ENCODE results near the gene RPL3. TPM values are rescaled to one million over a fixed set of nuclear protein-coding genes. Genes with fewer than 3 reads are reported as not detected.

The RPL3 gene
- polyA plus RNA-seq, 1 donor from 2014 or later, result 1,527 TPM

GRCh38 chr22:39270792-39271191 is 48.6 kb downstream of the RPL3 start:
- Histone ChIP-seq H3K9me3 (ENCODE audit: low read length) (no peaks in the 10 kb centered on the region), H3K4me2 (ENCODE audit: low read length) (no peak overlapping the region), H3K9me2 (ENCODE audit: insufficient read depth, low read length) (no peaks in the 10 kb centered on the region), H3K36me3 (ENCODE audit: insufficient read depth, low read length) (no peaks in the 10 kb centered on the region), H3K27me3 (ENCODE audit: insufficient read depth, low read depth, low read length) (no peaks in the 10 kb centered on the region), H4K20me1 (ENCODE audit: insufficient read depth) (no peaks in the 10 kb centered on the region), H3F3A (ENCODE audit: insufficient read depth, low read length, poor library complexity, severe bottlenecking) (no peaks in the 10 kb centered on the region), H3K4me3 (ENCODE audit: low read length) (no peak overlapping the region), H3K79me2 (replicated peaks; ENCODE audit: insufficient read depth, low read length) (no peaks in the 10 kb centered on the region), H3K27ac (ENCODE audit: low read length) (no peak overlapping the region), H3K9ac (ENCODE audit: low read length) (no peak overlapping the region), H2AFZ (ENCODE audit: low read depth, low read length) (no peak overlapping the region)
- TF ChIP-seq POLR2AphosphoS5 (IDR thresholded peaks at IDR 0.05), result no peak
- no peak for TF ChIP-seq RAD21 (conservative IDR thresholded peaks at IDR 0.05)
- no peak for TF ChIP-seq TAF1 (IDR thresholded peaks at IDR 0.05; ENCODE audit: low read depth)
- TF ChIP-seq, protein P1, sequence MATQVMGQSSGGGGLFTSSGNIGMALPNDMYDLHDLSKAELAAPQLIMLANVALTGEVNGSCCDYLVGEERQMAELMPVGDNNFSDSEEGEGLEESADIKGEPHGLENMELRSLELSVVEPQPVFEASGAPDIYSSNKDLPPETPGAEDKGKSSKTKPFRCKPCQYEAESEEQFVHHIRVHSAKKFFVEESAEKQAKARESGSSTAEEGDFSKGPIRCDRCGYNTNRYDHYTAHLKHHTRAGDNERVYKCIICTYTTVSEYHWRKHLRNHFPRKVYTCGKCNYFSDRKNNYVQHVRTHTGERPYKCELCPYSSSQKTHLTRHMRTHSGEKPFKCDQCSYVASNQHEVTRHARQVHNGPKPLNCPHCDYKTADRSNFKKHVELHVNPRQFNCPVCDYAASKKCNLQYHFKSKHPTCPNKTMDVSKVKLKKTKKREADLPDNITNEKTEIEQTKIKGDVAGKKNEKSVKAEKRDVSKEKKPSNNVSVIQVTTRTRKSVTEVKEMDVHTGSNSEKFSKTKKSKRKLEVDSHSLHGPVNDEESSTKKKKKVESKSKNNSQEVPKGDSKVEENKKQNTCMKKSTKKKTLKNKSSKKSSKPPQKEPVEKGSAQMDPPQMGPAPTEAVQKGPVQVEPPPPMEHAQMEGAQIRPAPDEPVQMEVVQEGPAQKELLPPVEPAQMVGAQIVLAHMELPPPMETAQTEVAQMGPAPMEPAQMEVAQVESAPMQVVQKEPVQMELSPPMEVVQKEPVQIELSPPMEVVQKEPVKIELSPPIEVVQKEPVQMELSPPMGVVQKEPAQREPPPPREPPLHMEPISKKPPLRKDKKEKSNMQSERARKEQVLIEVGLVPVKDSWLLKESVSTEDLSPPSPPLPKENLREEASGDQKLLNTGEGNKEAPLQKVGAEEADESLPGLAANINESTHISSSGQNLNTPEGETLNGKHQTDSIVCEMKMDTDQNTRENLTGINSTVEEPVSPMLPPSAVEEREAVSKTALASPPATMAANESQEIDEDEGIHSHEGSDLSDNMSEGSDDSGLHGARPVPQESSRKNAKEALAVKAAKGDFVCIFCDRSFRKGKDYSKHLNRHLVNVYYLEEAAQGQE (IDR thresholded peaks at IDR 0.05; ENCODE audit: borderline replicate concordance), result no peak
- no peak for TF ChIP-seq MXI1 (conservative IDR thresholded peaks at IDR 0.05; ENCODE audit: poor library complexity, severe bottlenecking)
- TF ChIP-seq EZH2 (IDR thresholded peaks at IDR 0.05; ENCODE audit: borderline replicate concordance, insufficient read depth, low read length, poor library complexity, severe bottlenecking), result no peak
- TF ChIP-seq SMC3 (conservative IDR thresholded peaks at IDR 0.05; ENCODE audit: poor library complexity), result no peak
- TF ChIP-seq CTCF (IDR thresholded peaks at IDR 0.05; ENCODE audit: poor library complexity, severe bottlenecking), result no peak
- no peak for TF ChIP-seq EP300 (conservative IDR thresholded peaks at IDR 0.05; ENCODE audit: poor library complexity, severe bottlenecking)

DNA sequence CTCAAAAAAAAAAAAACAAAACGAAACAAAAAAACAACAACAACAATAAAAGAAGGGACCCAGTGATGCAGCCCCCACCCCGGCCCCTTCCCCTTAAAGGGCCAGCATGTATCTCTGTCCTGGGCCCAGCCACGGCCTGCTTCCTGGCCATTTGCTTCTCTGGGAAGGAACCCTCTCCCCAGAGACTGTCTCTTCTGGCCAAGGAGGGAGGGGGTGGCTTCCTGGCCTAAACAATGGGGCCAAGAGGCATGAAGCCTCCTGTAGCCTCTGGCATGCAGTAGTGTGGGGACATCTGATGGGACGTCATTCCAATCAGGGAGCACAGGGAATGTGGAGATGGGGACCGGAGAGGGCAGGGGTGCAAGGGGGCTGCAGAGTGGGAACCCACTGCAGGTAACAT is 49.1 kb downstream of the RPL3 start:
- Histone ChIP-seq H3K9me2 (ENCODE audit: insufficient read depth, low read length) (no peaks in the 10 kb centered on the region), H2AFZ (ENCODE audit: low read depth, low read length) (no peak overlapping the region), H3K4me2 (ENCODE audit: low read length) (no peak overlapping the region), H3K27me3 (ENCODE audit: insufficient read depth, low read depth, low read length) (no peaks in the 10 kb centered on the region), H4K20me1 (ENCODE audit: insufficient read depth) (no peaks in the 10 kb centered on the region), H3K79me2 (replicated peaks; ENCODE audit: insufficient read depth, low read length) (no peaks in the 10 kb centered on the region), H3K9ac (ENCODE audit: low read length) (no peak overlapping the region), H3K9me3 (ENCODE audit: low read length) (no peaks in the 10 kb centered on the region), H3F3A (ENCODE audit: insufficient read depth, low read length, poor library complexity, severe bottlenecking) (no peaks in the 10 kb centered on the region), H3K4me3 (ENCODE audit: low read length) (no peak overlapping the region), H3K27ac (ENCODE audit: low read length) (no peak overlapping the region), H3K36me3 (ENCODE audit: insufficient read depth, low read length) (no peaks in the 10 kb centered on the region)
- TF ChIP-seq MXI1 (conservative IDR thresholded peaks at IDR 0.05; ENCODE audit: poor library complexity, severe bottlenecking) (no peak), POLR2AphosphoS5 (IDR thresholded peaks at IDR 0.05) (no peak), CTCF (IDR thresholded peaks at IDR 0.05; ENCODE audit: poor library complexity, severe bottlenecking) (no peak), EZH2 (IDR thresholded peaks at IDR 0.05; ENCODE audit: borderline replicate concordance, insufficient read depth, low read length, poor library complexity, severe bottlenecking) (no peak), TAF1 (IDR thresholded peaks at IDR 0.05; ENCODE audit: low read depth) (no peak), EP300 (conservative IDR thresholded peaks at IDR 0.05; ENCODE audit: poor library complexity, severe bottlenecking) (no peak), RAD21 (conservative IDR thresholded peaks at IDR 0.05) (no peak), SMC3 (conservative IDR thresholded peaks at IDR 0.05; ENCODE audit: poor library complexity) (no peak)
- TF ChIP-seq, protein P1 (IDR thresholded peaks at IDR 0.05; ENCODE audit: borderline replicate concordance), result no peak
